Measurements from ENCODE around the gene GRK5. TPM values are rescaled to one million over a fixed set of nuclear protein-coding genes. Genes with fewer than 3 reads are reported as not detected.

Gene GRK5
- total RNA-seq, 1 experiment from 2014 or later = 1.2 TPM

- H3K4me3 Mint-ChIP-seq = no peak overlapping the region
- Histone ChIP-seq H3K79me1 (ENCODE audit: insufficient read depth, low read depth, low read length, poor library complexity, severe bottlenecking) (no peaks in the 10 kb centered on the region), H3K9me3 (ENCODE audit: control insufficient read depth, low read depth, low read length) (no peaks in the 10 kb centered on the region), H3K18ac (ENCODE audit: insufficient read length, low read depth, low read length) (no peak overlapping the region), H4K91ac (ENCODE audit: insufficient read length, low read depth, low read length) (no peak overlapping the region), H2BK15ac (ENCODE audit: low read depth, low read length) (no peak overlapping the region), H3K4me2 (ENCODE audit: insufficient read depth, insufficient read length, low read length) (no peak overlapping the region), H3K4me1 (ENCODE audit: insufficient read depth, low read length) (no peaks in the 10 kb centered on the region; the same call in 1 of the 2 replicates), H3K23ac (ENCODE audit: insufficient read length, low read depth, low read length) (no peak overlapping the region), H2BK120ac (ENCODE audit: low read depth, low read length, poor library complexity, severe bottlenecking) (no peak overlapping the region), H3K27ac (ENCODE audit: insufficient read length, low read depth, low read length) (no peak overlapping the region), H3K9ac (ENCODE audit: extremely low read depth, insufficient read length, low read length) (no peak overlapping the region), H2BK12ac (ENCODE audit: insufficient read length, low read depth, low read length) (no peak overlapping the region), H3K4ac (ENCODE audit: low read depth, low read length) (no peak overlapping the region), H3K14ac (ENCODE audit: insufficient read depth, low read length) (no peak overlapping the region), H3K27me3 (ENCODE audit: insufficient read depth, low read length) (no peaks in the 10 kb centered on the region), H2AFZ (ENCODE audit: low read length) (no peak overlapping the region), H2BK20ac (ENCODE audit: low read depth, low read length, poor library complexity, severe bottlenecking) (no peak overlapping the region), H3K56ac (ENCODE audit: insufficient read length, low read depth, low read length) (no peak overlapping the region), H4K20me1 (ENCODE audit: control insufficient read depth, insufficient read depth, insufficient read length) (no peaks in the 10 kb centered on the region), H2AK5ac (ENCODE audit: insufficient read length, low read length) (no peak overlapping the region), H3K79me2 (ENCODE audit: insufficient read depth, low read length) (no peaks in the 10 kb centered on the region), H3K23me2 (ENCODE audit: insufficient read length, low read depth, low read length, poor library complexity, severe bottlenecking) (no peaks in the 10 kb centered on the region), H4K5ac (ENCODE audit: insufficient read length, low read depth, low read length) (no peak overlapping the region), H2BK5ac (ENCODE audit: insufficient read length, low read length) (no peak overlapping the region), H3T11ph (ENCODE audit: low read length) (no peak overlapping the region), H4K8ac (replicated peaks; ENCODE audit: insufficient read length, low read depth, low read length) (no peak overlapping the region)
- no peak overlapping the region for H3K27ac Mint-ChIP-seq
- no peaks in the 10 kb centered on the region for H3K36me3 Mint-ChIP-seq (ENCODE audit: insufficient read depth in 1 of 3, low read depth in 3 of 3)
- TF ChIP-seq CTCF (conservative IDR thresholded peaks at IDR 0.05) = no peak
- H3K9me3 Mint-ChIP-seq = no peaks in the 10 kb centered on the region; a peak in 1 of 5 replicates
- peaks cover 4 to 28% of the 10 kb centered on the region in 2 experiments for H3K4me1 Mint-ChIP-seq
- H3K27me3 Mint-ChIP-seq (ENCODE audit: low read depth) = peaks cover 11% of the 10 kb centered on the region
- DNase-seq = no peak
- WGBS (ENCODE audit: extremely low coverage, insufficient read length, low lambda C conversion rate) = no CpG with 5 or more reads among the region's 2 CpGs
Observed at GRCh38 chr10:119286983-119287633, 79.7 kb downstream of the GRK5 start.

Measured in H9 (cell line).